Cardiac muscle cell (in vitro differentiated cells and primary cell): ENCODE measurements around the gene AOPEP. TPM values are rescaled to one million over a fixed set of nuclear protein-coding genes. Genes with fewer than 3 reads are reported as not detected.
A peak's percentile ranks its signal among the peaks of the same experiment; 100 is the strongest.

Experiments
- DNase-seq, 2 donors: peaks; one replicate each; pipeline versions ENCODE4 v3.0.0 to v3.0.0-alpha.2; 2010 to 2017; ENCODE audit warnings: low read depth in 1 of 2, low spot score in 1 of 2
- H3K27ac ChIP-seq: fragments of 200-600 bp; sonication (generic); 2 replicates; pipeline ENCODE4 v1.5.1; 2016
- H3K27me3 ChIP-seq: fragments of 200-600 bp; sonication (generic); 2 replicates; pipeline ENCODE4 v1.6.0; 2016; ENCODE audit warnings: control low read depth
- H3K36me3 ChIP-seq: fragments of 200-600 bp; sonication (generic); 2 replicates; pipeline ENCODE4 v1.5.1; 2016; ENCODE audit warnings: control low read depth
- H3K4me1 ChIP-seq: fragments of 200-600 bp; sonication (generic); 2 replicates; pipeline ENCODE4 v1.8.1; 2017; ENCODE audit warnings: low read depth, mild to moderate bottlenecking, mixed run types
- H3K4me3 ChIP-seq: fragments of 200-600 bp; sonication (generic); 2 replicates; pipeline ENCODE4 v1.5.1; 2016; ENCODE audit warnings: mild to moderate bottlenecking
- H3K9me3 ChIP-seq: fragments of 200-600 bp; sonication (generic); 2 replicates; pipeline ENCODE4 v1.5.1; 2017; ENCODE audit warnings: low read depth, mild to moderate bottlenecking, control low read depth
- CTCF ChIP-seq: IDR thresholded peaks from 2 replicates; pipeline ENCODE4 v1.5.1; 2012; ENCODE audit warnings: low read depth, mild to moderate bottlenecking, low read length
- polyA plus RNA-seq: library from polyadenylated mRNA; unstranded; fragments of >200 nt; fragmentation: Nextera tagmentation; extraction: Ambion mirVana; gene quantifications from 2 replicates; pipeline ENCODE4 v1.2.1, GENCODE V29; 2016
- total RNA-seq: library from RNA; depleted of rRNA; stranded (reverse); fragments of >200 nt; gene quantifications from 2 replicates; pipeline ENCODE4 v1.2.3, GENCODE V29; 2016

Gene AOPEP
- total RNA-seq, result 67.7 and 88.7 TPM in 2 replicates
- polyA plus RNA-seq, result 46.8 and 55.9 TPM in 2 replicates

- H3K27ac ChIP-seq, result peak within 1 kb of the TSS; percentile 80
Observed at GRCh38 chr9:94726495-94727191, at the start of gene AOPEP. AOPEP (plus strand) TSS chr9:94726699; CDS start chr9:94759784, 33,085 bp downstream.

GRCh38 chr9:94677929-94678328 lies 48.6 kb upstream of the AOPEP start:
- Histone ChIP-seq H3K36me3 (no peaks in the 10 kb centered on the region), H3K4me3 (no peak overlapping the region), H3K9me3 (no peaks in the 10 kb centered on the region), H3K27ac (no peak overlapping the region), H3K27me3 (no peaks in the 10 kb centered on the region), H3K4me1 (peaks cover 4% of the 10 kb centered on the region)
- no peak for TF ChIP-seq CTCF
- no peak for DNase-seq

More at GRCh38 chr9:94726495-94727191, at the start of gene AOPEP:
- Histone ChIP-seq H3K4me1 (peaks cover 3% of the 10 kb centered on the region), H3K9me3 (no peaks in the 10 kb centered on the region), H3K27me3 (no peaks in the 10 kb centered on the region), H3K4me3 (peak within 1 kb of the TSS; percentile 66), H3K36me3 (no peaks in the 10 kb centered on the region)
- no peak for TF ChIP-seq CTCF
- DNase-seq, result peak; percentile 97

GRCh38 chr9:94679587-94679986 lies 46.9 kb upstream of the AOPEP start:
- DNase-seq, result no peak
- H3K27ac ChIP-seq, result no peak overlapping the region
- TF ChIP-seq CTCF, result no peak
- no peaks in the 10 kb centered on the region for H3K36me3 ChIP-seq
- no peaks in the 10 kb centered on the region for H3K27me3 ChIP-seq
- H3K9me3 ChIP-seq, result no peaks in the 10 kb centered on the region
- H3K4me1 ChIP-seq, result peaks cover 4% of the 10 kb centered on the region
- no peak overlapping the region for H3K4me3 ChIP-seq

- Histone ChIP-seq H3K36me3 (no peaks in the 10 kb centered on the region), H3K4me3 (no peak overlapping the region), H3K4me1 (peaks cover 4% of the 10 kb centered on the region), H3K9me3 (no peaks in the 10 kb centered on the region), H3K27ac (no peak overlapping the region), H3K27me3 (no peaks in the 10 kb centered on the region)
- DNase-seq, result no peak
- TF ChIP-seq CTCF, result no peak
Observed at GRCh38 chr9:94680020-94680419, 46.5 kb upstream of the AOPEP start.

- H3K36me3 ChIP-seq, result no peaks in the 10 kb centered on the region
- H3K4me3 ChIP-seq, result no peak overlapping the region
- no peaks in the 10 kb centered on the region for H3K27me3 ChIP-seq
- no peaks in the 10 kb centered on the region for H3K9me3 ChIP-seq
- peaks cover 4% of the 10 kb centered on the region for H3K4me1 ChIP-seq
- no peak overlapping the region for H3K27ac ChIP-seq
- TF ChIP-seq CTCF, result no peak
- no peak for DNase-seq
Observed at GRCh38 chr9:94680621-94681020, 45.9 kb upstream of the AOPEP start.
